Liver (tissue), 9 donors: Measurements from ENCODE around the gene TMC1. TPM values are rescaled to one million over a fixed set of nuclear protein-coding genes. Genes with fewer than 3 reads are reported as not detected.

Experiments
- DNase-seq: peaks from one replicate; pipeline ENCODE4 v3.0.0-alpha.2; 2017; ENCODE audit warnings: low spot score
- H3K27ac ChIP-seq, 2 donors: one replicate each; pipeline ENCODE4 v1.7.0; 2013; ENCODE audit warnings: inconsistent platforms in 2 of 2, low read length in 2 of 2, control low read depth in 1 of 2, low read depth in 1 of 2, mild to moderate bottlenecking in 1 of 2
- H3K27me3 ChIP-seq, 4 donors: one replicate each; pipeline versions ENCODE4 v1.6.1 to v1.7.0; 2013; ENCODE audit warnings: low read length in 3 of 4, inconsistent platforms in 1 of 4, mild to moderate bottlenecking in 1 of 4, moderate library complexity in 1 of 4; ENCODE audit not compliant: control insufficient read depth in 4 of 4, insufficient read depth in 4 of 4
- H3K36me3 ChIP-seq, 4 donors: one replicate each; pipeline versions ENCODE4 v1.6.1 to v1.7.0; 2013; ENCODE audit warnings: low read length in 3 of 4, mild to moderate bottlenecking in 3 of 4, low read depth in 1 of 4, moderate library complexity in 1 of 4; ENCODE audit not compliant: control insufficient read depth in 4 of 4, insufficient read depth in 3 of 4
- H3K4me1 ChIP-seq, 4 donors: one replicate each; pipeline versions ENCODE4 v1.6.1 to v1.7.0; 2013; ENCODE audit warnings: low read length in 3 of 4, mild to moderate bottlenecking in 3 of 4, moderate library complexity in 1 of 4; ENCODE audit not compliant: control insufficient read depth in 4 of 4, insufficient read depth in 4 of 4
- H3K4me3 ChIP-seq, 3 donors: one replicate each; pipeline versions ENCODE4 v1.6.1 to v1.7.0; 2013; ENCODE audit warnings: low read length in 3 of 3, control low read depth in 1 of 3, low read depth in 1 of 3, mild to moderate bottlenecking in 1 of 3
- H3K9ac ChIP-seq, 2 donors: one replicate each; pipeline ENCODE4 v1.7.0; 2013; ENCODE audit warnings: low read length in 2 of 2, mild to moderate bottlenecking in 2 of 2, moderate library complexity in 2 of 2, control low read depth in 1 of 2, low read depth in 1 of 2
- H3K9me3 ChIP-seq, 4 donors: one replicate each; pipeline versions ENCODE4 v1.6.1 to v1.7.0; 2013; ENCODE audit warnings: low read length in 3 of 4; ENCODE audit not compliant: control insufficient read depth in 4 of 4
- ATF3 ChIP-seq: IDR thresholded peaks from 2 replicates; pipeline ENCODE4 v1.6.1; 2016; ENCODE audit warnings: antibody characterized with exemption
- FOXA2 ChIP-seq: IDR thresholded peaks from 2 replicates; pipeline ENCODE4 v1.6.1; 2016; ENCODE audit warnings: antibody characterized with exemption
- HNF4A ChIP-seq, 2 donors: conservative IDR thresholded peaks; 2 replicates each; pipeline ENCODE4 v1.6.1; 2016; ENCODE audit warnings: antibody characterized with exemption in 2 of 2, mild to moderate bottlenecking in 2 of 2
- JUND ChIP-seq, 2 donors: IDR thresholded peaks; 2 replicates each; pipeline ENCODE4 v1.6.1; 2016; ENCODE audit warnings: antibody characterized with exemption in 2 of 2
- NR2F2 ChIP-seq: IDR thresholded peaks from 2 replicates; pipeline ENCODE4 v1.6.1; 2016; ENCODE audit warnings: antibody characterized with exemption
- REST ChIP-seq: IDR thresholded peaks from 2 replicates; pipeline ENCODE4 v1.6.1; 2016; ENCODE audit warnings: antibody characterized with exemption, mild to moderate bottlenecking
- YY1 ChIP-seq: IDR thresholded peaks from 2 replicates; pipeline ENCODE4 v1.6.1; 2016; ENCODE audit warnings: antibody characterized with exemption, mild to moderate bottlenecking
- WGBS: extraction: QIAGEN DNeasy Blood & Tissue Kit; methylation state at CpG from one replicate; pipeline ENCODE4 v1.1.7; 2013; 5-methylcytosine and 5-hydroxymethylcytosine counted together
- polyA plus RNA-seq, 2 donors: library from polyadenylated mRNA; stranded (reverse) in 1 of 2; unstranded in 1 of 2; fragments of 200-250 nt in 1 of 2; fragments of >200 nt in 1 of 2; fragmentation: Nextera tagmentation in 1 of 2; extraction: Ambion mirVana in 1 of 2; gene quantifications; one replicate each; pipeline versions ENCODE4 v1.2.1 to v1.2.3, GENCODE V29; 2013 to 2015
- total RNA-seq, 2 donors: library from RNA; depleted of rRNA; stranded (reverse); fragments of >200 nt; gene quantifications; one replicate each; pipeline ENCODE4 v1.2.3, GENCODE V29; 2014
- donor health status: healthy.
- donor health status: healthy.
- donor health status: healthy.
- donor health status: healthy.
- donor health status: healthy.

TMC1 gene
- total and polyA plus RNA-seq, 4 donors, result 0.09 TPM; not detected in 3

- no peak overlapping the region for H3K9ac ChIP-seq
- TF ChIP-seq ATF3 (no peak), NR2F2 (no peak)
- no peak overlapping the region for H3K27ac ChIP-seq
- H3K9me3 ChIP-seq, result no peaks in the 10 kb centered on the region
- peaks cover 0 to 2% (median 0%) of the 10 kb centered on the region in 4 donors for H3K4me1 ChIP-seq
- DNase-seq, result no peak
- no peak overlapping the region for H3K4me3 ChIP-seq
- H3K36me3 ChIP-seq, result no peaks in the 10 kb centered on the region
- no peaks in the 10 kb centered on the region for H3K27me3 ChIP-seq
- 83% methylated on average over 3 of the region's 3 CpGs for WGBS
Observed at GRCh38 chr9:72818385-72818784, 297.0 kb downstream of the TMC1 start.

GRCh38 chr9:72823971-72824370 lies 302.6 kb downstream of the TMC1 start:
- 83% methylated on average over 5 of the region's 5 CpGs for WGBS
- no peak overlapping the region for H3K27ac ChIP-seq
- DNase-seq, result no peak
- H3K9me3 ChIP-seq, result no peaks in the 10 kb centered on the region
- TF ChIP-seq FOXA2, result no peak
- no peak for TF ChIP-seq JUND (IDR thresholded peaks at IDR 0.05)
- no peak overlapping the region for H3K4me3 ChIP-seq
- H3K9ac ChIP-seq, result no peak overlapping the region
- H3K27me3 ChIP-seq, result no peaks in the 10 kb centered on the region
- no peaks in the 10 kb centered on the region for H3K36me3 ChIP-seq
- peaks cover 0 to 2% (median 0%) of the 10 kb centered on the region in 4 donors for H3K4me1 ChIP-seq

- H3K27ac ChIP-seq, result no peak overlapping the region
- no peak overlapping the region for H3K9ac ChIP-seq
- peaks cover 0 to 2% (median 0%) of the 10 kb centered on the region in 4 donors for H3K4me1 ChIP-seq
- H3K4me3 ChIP-seq, result no peak overlapping the region
- no peaks in the 10 kb centered on the region for H3K9me3 ChIP-seq
- TF ChIP-seq HNF4A (conservative IDR thresholded peaks at IDR 0.05) (no peak), REST (no peak), YY1 (no peak)
- H3K36me3 ChIP-seq, result no peaks in the 10 kb centered on the region
- no peak for DNase-seq
- H3K27me3 ChIP-seq, result no peaks in the 10 kb centered on the region
- WGBS, result 78% methylated on average over 7 of the region's 7 CpGs
Observed at GRCh38 chr9:72826996-72827949, 305.9 kb downstream of the TMC1 start.
